ENCODE measurements around the gene NT5E. TPM values are rescaled to one million over a fixed set of nuclear protein-coding genes. Genes with fewer than 3 reads are reported as not detected.

NT5E gene
- polyA plus RNA-seq, 1 of the 3 experiments (the other 2 are of a cell fraction), result 443 TPM

DNA sequence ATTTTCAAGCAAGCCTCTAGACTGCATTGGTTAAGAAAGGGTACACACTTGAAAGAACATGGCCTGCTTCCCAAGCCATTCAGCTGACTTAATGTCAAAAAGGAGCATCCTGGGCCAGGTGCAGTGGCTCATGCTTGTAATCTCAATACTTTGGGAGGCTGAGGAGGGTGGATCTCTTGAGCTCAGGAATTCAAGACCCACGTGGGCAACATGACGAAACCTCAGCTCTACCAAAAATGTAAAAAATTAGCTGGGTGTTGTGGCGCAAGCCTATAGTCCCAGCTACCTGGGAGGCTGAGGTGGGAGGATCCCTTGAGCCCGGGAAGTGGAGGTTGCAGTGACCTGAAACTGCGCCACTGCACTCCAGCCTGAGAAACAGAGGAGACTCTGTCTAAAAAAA is 26.9 kb upstream of the NT5E start:
- Histone ChIP-seq H3K79me2 (ENCODE audit: insufficient read depth) (no peaks in the 10 kb centered on the region), H4K20me1 (ENCODE audit: insufficient read depth) (no peaks in the 10 kb centered on the region), H3K36me3 (replicated peaks in 1 of 2; ENCODE audit: control insufficient read depth in 1 of 2, insufficient read depth in 2 of 2, low read length in 1 of 2) (no peaks in the 10 kb centered on the region), H3K4me3 (ENCODE audit: low read depth in 2 of 2, low read length in 1 of 2) (no peak overlapping the region), H3K9me2 (no peaks in the 10 kb centered on the region), H3K9ac (peak overlapping the region; percentile 9; the same call in 1 of the 2 replicates), H3F3A (replicated peaks; ENCODE audit: insufficient read depth) (peaks cover 30% of the 10 kb centered on the region), H3K4me2 (peak overlapping the region; percentile 45; the same call in 1 of the 2 replicates), H3K27me3 (ENCODE audit: insufficient read depth) (no peaks in the 10 kb centered on the region), H3K27ac (ENCODE audit: low read depth in 2 of 2, low read length in 1 of 2) (peak overlapping the region in 1 of 2 experiments; percentile 66; a peak in 3 of 4 replicates), H2AFZ (ENCODE audit: low read depth) (no peak overlapping the region), H3K9me3 (peaks cover 4% of the 10 kb centered on the region; the same call in 1 of the 2 replicates), H3K4me1 (ENCODE audit: control insufficient read depth in 1 of 2, insufficient read depth in 2 of 2, low read depth in 1 of 2, low read length in 1 of 2) (peaks cover 5 to 28% of the 10 kb centered on the region in 2 experiments; a peak in 3 of 4 replicates)
- TF ChIP-seq, protein P1, sequence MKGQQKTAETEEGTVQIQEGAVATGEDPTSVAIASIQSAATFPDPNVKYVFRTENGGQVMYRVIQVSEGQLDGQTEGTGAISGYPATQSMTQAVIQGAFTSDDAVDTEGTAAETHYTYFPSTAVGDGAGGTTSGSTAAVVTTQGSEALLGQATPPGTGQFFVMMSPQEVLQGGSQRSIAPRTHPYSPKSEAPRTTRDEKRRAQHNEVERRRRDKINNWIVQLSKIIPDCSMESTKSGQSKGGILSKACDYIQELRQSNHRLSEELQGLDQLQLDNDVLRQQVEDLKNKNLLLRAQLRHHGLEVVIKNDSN (IDR thresholded peaks at IDR 0.05; ENCODE audit: borderline replicate concordance, low read depth), result no peak
- no peak for TF ChIP-seq RCOR1 (IDR thresholded peaks at IDR 0.05; ENCODE audit: low read length)
- CTCF ChIA-PET, result no interaction called here
- no peak for DNase-seq
- WGBS (ENCODE audit: low lambda C conversion rate), result 74% methylated on average over 5 of the region's 5 CpGs
- POLR2A ChIA-PET, result no interaction called here

DNA sequence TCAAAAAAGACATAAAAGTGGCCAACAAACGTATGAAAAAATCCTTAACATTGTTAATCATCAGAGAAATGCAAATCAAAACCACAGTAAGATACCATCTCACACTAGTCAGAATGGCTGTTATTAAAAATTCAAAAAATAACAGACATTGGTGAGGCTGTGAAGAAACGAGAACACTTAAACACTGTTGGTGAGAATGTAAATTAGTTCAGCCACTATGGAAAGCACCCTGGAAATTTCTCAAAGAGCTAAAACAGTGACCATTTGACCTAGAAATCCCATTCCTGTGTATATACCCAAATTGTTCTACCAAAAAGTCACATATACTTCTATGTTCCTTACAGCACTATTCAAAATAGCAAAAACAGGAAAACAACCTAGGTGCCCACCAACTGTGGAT is 24.9 kb upstream of the NT5E start:
- H3K9ac ChIP-seq, result no peak overlapping the region
- ChIA-PET CTCF (no interaction called here), POLR2A (no interaction called here)
- WGBS (ENCODE audit: low lambda C conversion rate), result 77% methylated on average over 2 of the region's 2 CpGs
- H3K4me1 ChIP-seq (ENCODE audit: control insufficient read depth in 1 of 2, insufficient read depth in 2 of 2, low read depth in 1 of 2, low read length in 1 of 2), result peaks cover 0 to 8% of the 10 kb centered on the region in 2 experiments; a peak in 2 of 4 replicates
- H2AFZ ChIP-seq (ENCODE audit: low read depth), result no peak overlapping the region
- no peaks in the 10 kb centered on the region for H3K9me2 ChIP-seq
- TF ChIP-seq RAD21 (IDR thresholded peaks at IDR 0.05; ENCODE audit: low read length) (no peak), MXI1 (IDR thresholded peaks at IDR 0.05; ENCODE audit: low read depth, low read length) (no peak), FOSL2 (IDR thresholded peaks at IDR 0.05; ENCODE audit: borderline replicate concordance, low read depth) (no peak), MEF2A (IDR thresholded peaks at IDR 0.05; ENCODE audit: borderline replicate concordance, low read depth) (no peak)
- TF ChIP-seq, protein P2, sequence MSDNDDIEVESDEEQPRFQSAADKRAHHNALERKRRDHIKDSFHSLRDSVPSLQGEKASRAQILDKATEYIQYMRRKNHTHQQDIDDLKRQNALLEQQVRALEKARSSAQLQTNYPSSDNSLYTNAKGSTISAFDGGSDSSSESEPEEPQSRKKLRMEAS (IDR thresholded peaks at IDR 0.05; ENCODE audit: low read depth), result no peak
- no peaks in the 10 kb centered on the region for H3K27me3 ChIP-seq (ENCODE audit: insufficient read depth)
- H3K36me3 ChIP-seq (replicated peaks in 1 of 2; ENCODE audit: control insufficient read depth in 1 of 2, insufficient read depth in 2 of 2, low read length in 1 of 2), result no peaks in the 10 kb centered on the region
- H3K79me2 ChIP-seq (ENCODE audit: insufficient read depth), result no peaks in the 10 kb centered on the region
- H3K4me3 ChIP-seq (ENCODE audit: low read depth in 2 of 2, low read length in 1 of 2), result no peak overlapping the region
- H3K4me2 ChIP-seq, result no peak overlapping the region
- peaks cover 4% of the 10 kb centered on the region; the same call in 1 of the 2 replicates for H3K9me3 ChIP-seq
- no peaks in the 10 kb centered on the region for H4K20me1 ChIP-seq (ENCODE audit: insufficient read depth)
- DNase-seq, result no peak
- H3F3A ChIP-seq (replicated peaks; ENCODE audit: insufficient read depth), result peaks cover 23% of the 10 kb centered on the region
- no peak overlapping the region for H3K27ac ChIP-seq (ENCODE audit: low read depth in 2 of 2, low read length in 1 of 2)

DNA sequence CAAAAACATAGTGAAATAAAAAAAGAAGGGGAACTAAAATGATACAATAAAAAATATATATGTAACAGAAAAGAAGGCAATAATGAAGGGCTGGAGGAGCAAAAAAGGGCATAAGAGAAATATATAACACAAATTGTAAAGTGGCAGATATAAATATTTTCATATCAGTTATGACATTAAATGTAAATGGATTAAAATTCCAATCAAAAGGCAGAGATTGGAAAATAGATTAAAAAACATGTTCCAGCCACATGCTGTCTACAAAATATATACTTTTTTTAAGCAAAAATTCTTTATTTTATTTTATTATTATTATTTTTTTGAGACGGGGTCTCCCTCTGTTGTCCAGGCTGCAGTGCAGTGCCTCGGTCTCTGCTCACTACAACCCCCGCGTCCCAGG is 23.9 kb upstream of the NT5E start:
- H3K79me2 ChIP-seq (ENCODE audit: insufficient read depth), result no peaks in the 10 kb centered on the region
- peaks cover 4% of the 10 kb centered on the region; the same call in 1 of the 2 replicates for H3K9me3 ChIP-seq
- CTCF ChIA-PET, result no interaction called here
- POLR2A ChIA-PET, result no interaction called here
- no peaks in the 10 kb centered on the region for H4K20me1 ChIP-seq (ENCODE audit: insufficient read depth)
- no peak overlapping the region for H3K4me2 ChIP-seq
- DNase-seq, result no peak
- no peaks in the 10 kb centered on the region for H3K36me3 ChIP-seq (replicated peaks in 1 of 2; ENCODE audit: control insufficient read depth in 1 of 2, insufficient read depth in 2 of 2, low read length in 1 of 2)
- no peak overlapping the region for H3K4me3 ChIP-seq (ENCODE audit: low read depth in 2 of 2, low read length in 1 of 2)
- peaks cover 23% of the 10 kb centered on the region for H3F3A ChIP-seq (replicated peaks; ENCODE audit: insufficient read depth)
- no peak overlapping the region for H2AFZ ChIP-seq (ENCODE audit: low read depth)
- H3K9ac ChIP-seq, result no peak overlapping the region
- TF ChIP-seq GATA2 (CRISPR knock-in tag; IDR thresholded peaks at IDR 0.05), result no peak
- WGBS (ENCODE audit: low lambda C conversion rate), result 76% methylated on average over 4 of the region's 4 CpGs
- H3K27me3 ChIP-seq (ENCODE audit: insufficient read depth), result no peaks in the 10 kb centered on the region
- no peaks in the 10 kb centered on the region for H3K9me2 ChIP-seq
- H3K27ac ChIP-seq (ENCODE audit: low read depth in 2 of 2, low read length in 1 of 2), result no peak overlapping the region
- no peaks in the 10 kb centered on the region; a peak in 2 of 4 replicates for H3K4me1 ChIP-seq (ENCODE audit: control insufficient read depth in 1 of 2, insufficient read depth in 2 of 2, low read depth in 1 of 2, low read length in 1 of 2)
